Naive B cell (primary cell): ENCODE measurements around the gene ANKRD36. TPM values are rescaled to one million over a fixed set of nuclear protein-coding genes. Genes with fewer than 3 reads are reported as not detected.
A peak's percentile ranks its signal among the peaks of the same experiment; 100 is the strongest.
"Not testable (repeated sequence)": the region's sequence is repeated elsewhere in the genome, so short reads cannot be mapped to it uniquely, and the experiment has no call there.

Source experiments
- ATAC-seq, 2 donors: fragments of 150-1000 bp; cut with Tn5 transposase; 2 replicates each; pipeline ENCODE4 v1.10.0; 2021; ENCODE audit warnings: low read depth in 2 of 2, mild to moderate bottlenecking in 2 of 2, moderate library complexity in 2 of 2
- DNase-seq: peaks from one replicate; pipeline ENCODE4 v3.0.0; 2022
- H3K27ac Mint-ChIP-seq, 6 donors: one replicate each; pipeline ENCODE4 v1.8.0; 2020 to 2022; ENCODE audit warnings: mild to moderate bottlenecking in 6 of 6, mixed read lengths in 6 of 6, moderate library complexity in 5 of 6, inconsistent platforms in 2 of 6
- H3K27me3 Mint-ChIP-seq, 3 donors: one replicate each; pipeline ENCODE4 v1.8.0; 2021 to 2022; ENCODE audit warnings: mixed read lengths in 3 of 3, mild to moderate bottlenecking in 1 of 3
- H3K36me3 Mint-ChIP-seq, 2 donors: one replicate each; pipeline ENCODE4 v1.8.0; 2020 to 2022; ENCODE audit warnings: mixed read lengths in 2 of 2, inconsistent platforms in 1 of 2, mild to moderate bottlenecking in 1 of 2
- H3K4me1 Mint-ChIP-seq, 3 donors: one replicate each; pipeline ENCODE4 v1.8.0; 2020 to 2022; ENCODE audit warnings: mixed read lengths in 3 of 3, inconsistent platforms in 1 of 3, mild to moderate bottlenecking in 1 of 3, moderate library complexity in 1 of 3
- H3K4me3 Mint-ChIP-seq, 8 donors: one replicate each; pipeline ENCODE4 v1.8.0; 2020 to 2022; ENCODE audit warnings: mild to moderate bottlenecking in 8 of 8, mixed read lengths in 8 of 8, moderate library complexity in 8 of 8, inconsistent platforms in 2 of 8
- H3K9me3 Mint-ChIP-seq, 7 donors: one replicate each; pipeline ENCODE4 v1.8.0; 2020 to 2022; ENCODE audit warnings: mixed read lengths in 7 of 7, mild to moderate bottlenecking in 5 of 7, inconsistent platforms in 2 of 7, moderate library complexity in 1 of 7
- polyA plus RNA-seq, 6 donors: library from polyadenylated mRNA; unstranded; fragments of 300-500 nt; fragmentation: Illumina TruSeq; gene quantifications; one replicate each; pipeline ENCODE4 v1.2.3, GENCODE V29; 2021; ENCODE audit warnings: low read depth in 6 of 6

Gene ANKRD36
- 10 to 100 TPM in 1 of 6 donors, 1 to 10 TPM in 4, under 1 TPM in 1; 0.47 to 11.1 (median 5.5) TPM for polyA plus RNA-seq

DNA sequence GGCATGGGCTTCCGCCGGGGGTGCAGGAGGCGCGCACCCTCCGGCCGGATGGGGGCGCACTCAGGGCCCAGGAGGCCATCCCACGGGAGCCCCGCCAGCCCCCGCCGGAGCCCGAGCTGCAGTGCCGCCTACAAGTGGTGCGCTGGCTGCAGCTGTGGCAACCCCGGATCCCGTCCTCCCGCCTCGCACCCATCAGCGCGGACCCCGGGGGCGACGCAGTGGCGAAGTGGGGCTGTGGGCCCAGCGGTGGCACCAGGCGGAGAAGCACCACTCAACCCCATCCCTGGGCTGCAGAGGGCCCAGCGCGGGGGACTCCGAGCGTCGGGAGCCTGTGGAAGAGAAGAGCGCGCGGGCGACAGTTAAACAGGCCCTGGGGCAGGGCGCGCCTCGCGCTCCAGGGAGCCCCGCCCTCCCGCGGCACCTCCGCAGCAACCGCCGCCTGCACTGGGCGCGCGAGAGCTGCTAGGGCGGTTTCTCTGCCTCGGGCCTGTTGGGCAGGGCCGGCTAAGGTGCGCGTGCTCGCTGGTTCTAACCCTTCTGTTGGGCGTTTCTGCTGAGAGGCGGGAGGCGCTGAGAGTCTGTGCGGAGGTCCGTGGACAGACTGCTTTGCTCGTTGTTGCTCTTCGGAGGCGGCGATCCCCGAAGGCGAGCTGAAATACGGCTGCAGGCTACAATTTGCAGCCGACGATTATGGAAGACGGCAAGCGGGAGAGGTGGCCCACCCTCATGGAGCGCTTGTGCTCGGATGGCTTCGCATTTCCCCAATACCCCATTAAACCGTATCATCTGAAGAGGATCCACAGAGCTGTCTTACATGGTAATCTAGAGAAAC is at the start of gene ANKRD36:
ANKRD36 (plus strand) TSS at position 104 of the 832 bp plus-strand sequence; CDS start at position 691, 587 bp downstream.
- Mint-ChIP-seq H3K27me3 (peaks cover 0 to 25% (median 11%) of the 10 kb centered on the region in 3 donors), H3K27ac (peak within 1 kb of the TSS; percentile 89 to 99 (median 98)), H3K4me3 (peak within 1 kb of the TSS; percentile 92 to 99 (median 98))
- DNase-seq (peak; percentile 87), ATAC-seq (peak; percentile 88 to 94)
- H3K4me1 Mint-ChIP-seq, H3K9me3 Mint-ChIP-seq, H3K36me3 Mint-ChIP-seq: not testable (repeated sequence)

DNA sequence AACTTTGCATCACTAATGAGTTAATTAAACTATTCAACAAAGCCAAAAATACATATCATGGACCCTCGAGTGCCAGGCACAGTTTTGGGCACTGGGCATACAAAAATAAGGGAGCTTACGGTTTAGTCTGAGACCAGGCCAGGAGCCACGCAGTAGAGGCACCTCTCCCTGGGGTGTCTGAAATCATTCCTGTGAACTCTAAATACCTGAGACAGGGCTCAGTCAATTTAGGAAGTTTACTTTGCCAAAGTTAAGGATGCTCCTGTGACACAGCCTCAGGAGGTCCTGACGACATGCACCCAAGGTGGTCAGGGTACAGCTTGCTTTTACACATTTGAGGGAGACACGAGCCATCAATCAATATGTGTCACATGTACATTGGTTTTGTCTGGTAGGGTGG is 46.9 kb upstream of the ANKRD36 start:
- H3K27me3 Mint-ChIP-seq = peaks cover 11 to 19% (median 15%) of the 10 kb centered on the region in 3 donors
- not testable (repeated sequence) for DNase-seq, ATAC-seq, H3K9me3 Mint-ChIP-seq, H3K4me3 Mint-ChIP-seq, H3K36me3 Mint-ChIP-seq, H3K27ac Mint-ChIP-seq, H3K4me1 Mint-ChIP-seq

DNA sequence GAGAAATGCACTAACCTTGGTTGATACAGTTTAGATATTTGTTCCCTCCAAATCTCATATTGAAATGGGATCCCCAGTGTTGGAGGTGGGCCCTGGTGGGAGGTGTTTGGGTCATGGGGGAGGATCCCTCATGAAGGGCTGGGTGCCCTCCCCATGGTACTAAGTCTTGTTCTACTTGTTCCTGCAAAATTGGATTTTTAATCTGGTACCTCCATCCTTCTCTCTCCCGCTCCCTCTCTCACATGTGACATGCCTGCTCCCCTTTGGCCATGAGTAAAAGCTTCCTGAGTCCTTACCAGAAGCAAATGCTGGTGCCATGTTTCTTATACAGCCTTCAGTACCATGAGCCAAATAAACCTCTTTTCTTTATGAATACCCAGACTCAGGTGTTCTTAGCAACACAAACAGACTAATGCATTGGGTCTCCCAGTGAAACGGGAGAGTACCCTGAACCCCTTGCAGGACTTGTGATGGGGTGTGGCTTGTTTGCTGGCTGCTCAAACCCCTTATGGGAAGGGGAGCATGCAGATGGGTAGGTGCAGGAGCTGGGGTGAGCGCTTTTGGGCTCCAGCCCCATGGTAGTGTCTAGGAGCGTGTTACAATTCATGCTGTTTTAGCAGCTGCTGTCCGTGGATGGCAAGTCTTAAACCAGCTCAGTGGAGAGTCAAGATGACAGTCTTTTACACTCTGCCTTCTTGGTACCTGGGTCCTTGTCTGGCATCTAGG is 45.5 kb upstream of the ANKRD36 start:
- ATAC-seq (no peak), DNase-seq (no peak)
- peaks cover 11 to 19% (median 15%) of the 10 kb centered on the region in 3 donors for H3K27me3 Mint-ChIP-seq
- no peak overlapping the region for H3K4me3 Mint-ChIP-seq
- peaks cover 0 to 7% (median 4%) of the 10 kb centered on the region in 3 donors for H3K4me1 Mint-ChIP-seq
- peaks cover 0 to 2% (median 0%) of the 10 kb centered on the region in 7 donors for H3K9me3 Mint-ChIP-seq
- no peak overlapping the region for H3K27ac Mint-ChIP-seq
- H3K36me3 Mint-ChIP-seq = no peaks in the 10 kb centered on the region

GRCh38 chr2:97068074-97068473 is 44.9 kb upstream of the ANKRD36 start:
- Mint-ChIP-seq H3K4me1 (peaks cover 0 to 7% (median 4%) of the 10 kb centered on the region in 3 donors), H3K27ac (no peak overlapping the region), H3K36me3 (no peaks in the 10 kb centered on the region), H3K9me3 (peaks cover 0 to 2% (median 0%) of the 10 kb centered on the region in 7 donors), H3K4me3 (no peak overlapping the region), H3K27me3 (peaks cover 11 to 19% (median 15%) of the 10 kb centered on the region in 3 donors)
- DNase-seq (no peak), ATAC-seq (no peak)

GRCh38 chr2:97068722-97069121 is 44.2 kb upstream of the ANKRD36 start:
- H3K9me3 Mint-ChIP-seq, DNase-seq, H3K36me3 Mint-ChIP-seq, H3K4me3 Mint-ChIP-seq, H3K27ac Mint-ChIP-seq, H3K4me1 Mint-ChIP-seq, ATAC-seq: not testable (repeated sequence)
- H3K27me3 Mint-ChIP-seq = peaks cover 11 to 19% (median 15%) of the 10 kb centered on the region in 3 donors

- DNase-seq, H3K36me3 Mint-ChIP-seq, H3K27ac Mint-ChIP-seq, H3K9me3 Mint-ChIP-seq, H3K4me3 Mint-ChIP-seq, ATAC-seq, H3K4me1 Mint-ChIP-seq: not testable (repeated sequence)
- peaks cover 11 to 15% (median 13%) of the 10 kb centered on the region in 3 donors for H3K27me3 Mint-ChIP-seq
Observed at GRCh38 chr2:97070915-97071314, 42.0 kb upstream of the ANKRD36 start.

- not testable (repeated sequence) for DNase-seq, H3K27me3 Mint-ChIP-seq, H3K4me1 Mint-ChIP-seq, H3K9me3 Mint-ChIP-seq, H3K27ac Mint-ChIP-seq, ATAC-seq, H3K36me3 Mint-ChIP-seq, H3K4me3 Mint-ChIP-seq
Observed at GRCh38 chr2:97077213-97077612, 35.7 kb upstream of the ANKRD36 start.

- not testable (repeated sequence) for H3K27ac Mint-ChIP-seq, ATAC-seq, DNase-seq, H3K9me3 Mint-ChIP-seq, H3K4me3 Mint-ChIP-seq, H3K36me3 Mint-ChIP-seq, H3K4me1 Mint-ChIP-seq, H3K27me3 Mint-ChIP-seq
Observed at GRCh38 chr2:97080855-97081254, 32.1 kb upstream of the ANKRD36 start.

GRCh38 chr2:97082206-97082605 is 30.7 kb upstream of the ANKRD36 start:
- H3K27me3 Mint-ChIP-seq, H3K27ac Mint-ChIP-seq, DNase-seq, H3K4me1 Mint-ChIP-seq, H3K36me3 Mint-ChIP-seq, H3K9me3 Mint-ChIP-seq, ATAC-seq, H3K4me3 Mint-ChIP-seq: not testable (repeated sequence)

- not testable (repeated sequence) for DNase-seq, H3K4me1 Mint-ChIP-seq, H3K9me3 Mint-ChIP-seq, H3K4me3 Mint-ChIP-seq, H3K36me3 Mint-ChIP-seq, H3K27me3 Mint-ChIP-seq, ATAC-seq, H3K27ac Mint-ChIP-seq
Observed at GRCh38 chr2:97083516-97083915, 29.4 kb upstream of the ANKRD36 start.

GRCh38 chr2:97085093-97085492 is 27.9 kb upstream of the ANKRD36 start:
- not testable (repeated sequence) for H3K4me3 Mint-ChIP-seq, ATAC-seq

DNA sequence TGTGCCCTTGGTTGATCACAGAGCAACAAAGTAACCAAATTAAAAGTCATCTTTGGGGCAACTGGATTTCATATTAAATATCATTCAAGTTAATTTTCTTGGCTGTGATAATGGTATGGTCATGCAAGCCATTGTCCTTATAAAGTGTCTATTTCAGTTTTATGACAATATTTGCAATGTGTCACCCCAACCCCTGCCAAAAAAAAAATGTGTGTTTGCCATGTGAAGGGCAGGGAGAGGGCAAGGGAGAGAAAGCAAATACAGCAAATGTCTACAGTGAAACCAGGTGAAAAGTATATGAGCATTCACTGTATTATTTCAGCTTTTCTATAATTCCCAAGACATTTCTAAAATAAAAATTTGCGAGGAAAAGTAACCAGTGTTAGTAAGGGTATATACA is 24.2 kb upstream of the ANKRD36 start:
- H3K36me3 Mint-ChIP-seq, DNase-seq, ATAC-seq, H3K27me3 Mint-ChIP-seq, H3K4me1 Mint-ChIP-seq, H3K4me3 Mint-ChIP-seq, H3K9me3 Mint-ChIP-seq, H3K27ac Mint-ChIP-seq: not testable (repeated sequence)

More at GRCh38 chr2:97085093-97085492, 27.9 kb upstream of the ANKRD36 start:
- not testable (repeated sequence) for H3K36me3 Mint-ChIP-seq, H3K4me1 Mint-ChIP-seq, DNase-seq, H3K27ac Mint-ChIP-seq, H3K9me3 Mint-ChIP-seq, H3K27me3 Mint-ChIP-seq

- peak overlapping the region in 2 of 8 donors; percentile 3 to 66 for H3K4me3 Mint-ChIP-seq
- not testable (repeated sequence) for ATAC-seq, H3K36me3 Mint-ChIP-seq, DNase-seq, H3K9me3 Mint-ChIP-seq, H3K27me3 Mint-ChIP-seq
- H3K27ac Mint-ChIP-seq = peak overlapping the region in 2 of 6 donors; percentile 47 to 59
- peaks cover 0 to 11% (median 3%) of the 10 kb centered on the region in 3 donors for H3K4me1 Mint-ChIP-seq
Observed at GRCh38 chr2:97092946-97093345, 20.0 kb upstream of the ANKRD36 start.
